ENCODE measurements around the gene ARAP1. TPM values are rescaled to one million over a fixed set of nuclear protein-coding genes. Genes with fewer than 3 reads are reported as not detected.

The ARAP1 gene
- polyA plus RNA-seq (2011; rRNA removed) (52.4 and 74.8 TPM in 2 replicates), polyA minus RNA-seq (2011; rRNA and poly(A)+ RNA removed) (90.3 and 129 TPM in 2 replicates)

GRCh38 chr11:72752088-72752914, at the start of gene ARAP1:
TSS of gene ARAP1 (minus strand) at chr11:72752408. CDS start at chr11:72727128, 25,280 bp downstream.
- no peak for DNase-seq (ENCODE audit: low read depth, low spot score)
- Histone ChIP-seq H3K27me3 (ENCODE audit: control insufficient read depth, insufficient read depth, low read length) (no peaks in the 10 kb centered on the region), H3K27ac (ENCODE audit: low read depth, low read length) (peak within 1 kb of the TSS; percentile 31), H3K4me3 (ENCODE audit: low read depth, low read length) (peak within 1 kb of the TSS; percentile 79), H3K9me3 (ENCODE audit: control insufficient read depth, insufficient read depth, low read length) (no peaks in the 10 kb centered on the region)
- POLR2A ChIA-PET: interaction anchor here (0.6 kb wide), 1 partner anchor 19 kb away, joined by 3 read pairs; no protein-coding TSS in a partner anchor
- no peak for TF ChIP-seq CTCF (IDR thresholded peaks at IDR 0.05; ENCODE audit: low read depth, low read length)
- CTCF ChIA-PET: no interaction called here

- Histone ChIP-seq H3K9me3 (ENCODE audit: control insufficient read depth, insufficient read depth, low read length) (no peaks in the 10 kb centered on the region; the same call in 1 of the 2 replicates), H3K27ac (ENCODE audit: low read depth, low read length) (no peak overlapping the region), H3K27me3 (ENCODE audit: control insufficient read depth, insufficient read depth, low read length) (no peaks in the 10 kb centered on the region), H3K4me3 (ENCODE audit: low read depth, low read length) (no peak overlapping the region)
- POLR2A ChIA-PET: no interaction called here
- TF ChIP-seq CTCF (IDR thresholded peaks at IDR 0.05; ENCODE audit: low read depth, low read length): no peak
- CTCF ChIA-PET: no interaction called here
- no peak for DNase-seq (ENCODE audit: low read depth, low spot score)
These were observed 47.2 kb upstream of the ARAP1 start for GRCh38 chr11:72799441-72799840.

GRCh38 chr11:72798361-72798760, 46.2 kb upstream of the ARAP1 start:
- no peaks in the 10 kb centered on the region; the same call in 1 of the 2 replicates for H3K9me3 ChIP-seq (ENCODE audit: control insufficient read depth, insufficient read depth, low read length)
- H3K27me3 ChIP-seq (ENCODE audit: control insufficient read depth, insufficient read depth, low read length): no peaks in the 10 kb centered on the region
- TF ChIP-seq CTCF (IDR thresholded peaks at IDR 0.05; ENCODE audit: low read depth, low read length): no peak
- CTCF ChIA-PET: interaction anchor here (1.3 to 3.1 kb wide), 2 partner anchors 12 to 74 kb away, joined by 3 to 11 read pairs; no protein-coding TSS in a partner anchor
- no peak for DNase-seq (ENCODE audit: low read depth, low spot score)
- POLR2A ChIA-PET: no interaction called here
- no peak overlapping the region for H3K27ac ChIP-seq (ENCODE audit: low read depth, low read length)
- H3K4me3 ChIP-seq (ENCODE audit: low read depth, low read length): no peak overlapping the region

GRCh38 chr11:72793425-72794367, 41.5 kb upstream of the ARAP1 start, which contains the start of gene STARD10:
TSS of gene STARD10 (minus strand) at chr11:72794047. CDS start at chr11:72781181, 12,866 bp downstream.
- DNase-seq (ENCODE audit: low read depth, low spot score): peak; percentile 89
- Histone ChIP-seq H3K9me3 (ENCODE audit: control insufficient read depth, insufficient read depth, low read length) (no peaks in the 10 kb centered on the region; the same call in 1 of the 2 replicates), H3K4me3 (ENCODE audit: low read depth, low read length) (peak within 1 kb of the TSS; percentile 75), H3K27ac (ENCODE audit: low read depth, low read length) (peak within 1 kb of the TSS; percentile 96), H3K27me3 (ENCODE audit: control insufficient read depth, insufficient read depth, low read length) (no peaks in the 10 kb centered on the region)
- ChIA-PET CTCF (interaction anchor here (0.6 to 3.6 kb wide), 26 partner anchors 10 to 449 kb away, joined by 3 to 73 read pairs (median 4); no protein-coding TSS in a partner anchor), POLR2A (interaction anchor here (0.6 to 1.3 kb wide), 7 partner anchors 12 to 402 kb away, joined by 3 to 7 read pairs (median 3); no protein-coding TSS in a partner anchor)
- TF ChIP-seq CTCF (IDR thresholded peaks at IDR 0.05; ENCODE audit: low read depth, low read length): peak; percentile 94

Data from AG04450 (cell line).